Measurements from ENCODE around the gene NCOA3.
"Not testable (repeated sequence)": the region's sequence is repeated elsewhere in the genome, so short reads cannot be mapped to it uniquely, and the experiment has no call there.

The NCOA3 gene

DNA sequence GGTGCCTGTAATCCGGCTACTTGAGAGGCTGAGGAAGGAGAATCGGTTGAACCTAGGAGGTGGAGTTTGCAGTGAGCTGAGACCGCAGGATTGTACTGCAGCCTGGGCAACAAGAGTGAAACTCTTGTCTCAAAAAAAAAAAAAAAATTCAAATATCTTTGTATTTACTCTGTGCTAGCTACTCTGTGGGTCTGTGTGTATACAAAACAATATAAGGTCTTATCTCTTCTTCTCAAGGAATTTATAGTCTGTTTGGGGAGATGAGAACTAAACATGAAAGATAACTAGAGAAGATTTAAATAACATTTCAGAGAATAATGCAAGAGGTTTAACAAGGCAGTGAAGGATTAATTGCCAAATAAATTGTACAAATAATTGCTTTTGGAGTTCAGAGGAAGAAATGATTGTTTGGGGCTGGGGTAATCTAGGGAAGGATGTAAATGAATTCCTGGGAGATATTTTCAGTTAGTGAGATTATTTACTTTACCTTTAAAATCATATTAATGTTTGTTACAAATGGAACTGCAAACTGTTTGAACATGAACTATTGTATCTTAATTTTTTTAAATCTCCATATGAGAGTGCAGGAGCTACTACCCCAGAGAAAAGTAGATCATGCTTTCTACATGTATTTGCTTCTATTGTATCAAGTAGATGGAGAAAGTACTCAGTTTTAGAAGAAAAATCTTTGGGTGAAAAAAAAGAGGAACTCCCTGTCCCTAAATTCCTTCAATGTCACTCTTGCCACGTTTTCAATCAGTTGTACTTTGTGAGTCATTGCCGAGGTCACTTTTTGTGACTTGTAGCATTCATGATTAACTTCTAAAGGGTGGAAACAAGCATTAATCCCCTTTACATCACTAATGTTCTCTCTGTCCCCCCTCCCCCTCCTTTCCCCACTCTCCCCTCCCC is 39.0 kb downstream of the NCOA3 start:
- no peak for DNase-seq

DNA sequence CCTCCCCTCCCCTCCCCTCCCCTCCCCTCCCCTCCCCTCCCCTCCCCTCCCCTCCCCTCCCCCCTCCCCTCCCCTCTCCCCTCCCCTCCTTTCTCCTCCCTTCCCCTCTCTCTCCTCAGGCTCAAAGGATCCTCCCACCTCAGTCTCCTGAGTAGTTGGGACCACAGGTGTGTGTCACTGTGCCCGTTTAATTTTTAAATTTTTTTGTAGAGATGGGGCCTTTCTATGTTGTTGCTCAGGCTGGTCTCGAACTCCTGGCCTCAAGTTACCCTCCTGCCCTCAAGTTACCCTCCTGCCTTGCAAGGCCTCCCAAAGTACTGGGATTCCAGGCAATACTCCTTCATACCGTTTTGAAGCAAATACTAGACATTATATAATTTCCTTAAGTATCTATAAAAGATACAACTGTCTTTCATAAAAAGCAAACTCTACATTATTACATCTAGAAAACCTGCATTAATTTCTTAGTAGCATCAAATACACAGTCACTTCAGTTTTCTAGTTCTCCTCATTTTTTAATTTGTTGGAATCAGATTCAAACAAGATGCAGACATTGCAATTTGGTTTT is 39.8 kb downstream of the NCOA3 start:
- DNase-seq = no peak

GRCh38 chr20:47543006-47543431 is 41.3 kb downstream of the NCOA3 start:
- DNase-seq = no peak

- DNase-seq = no peak
Observed at GRCh38 chr20:47544240-47544639, 42.6 kb downstream of the NCOA3 start.

DNA sequence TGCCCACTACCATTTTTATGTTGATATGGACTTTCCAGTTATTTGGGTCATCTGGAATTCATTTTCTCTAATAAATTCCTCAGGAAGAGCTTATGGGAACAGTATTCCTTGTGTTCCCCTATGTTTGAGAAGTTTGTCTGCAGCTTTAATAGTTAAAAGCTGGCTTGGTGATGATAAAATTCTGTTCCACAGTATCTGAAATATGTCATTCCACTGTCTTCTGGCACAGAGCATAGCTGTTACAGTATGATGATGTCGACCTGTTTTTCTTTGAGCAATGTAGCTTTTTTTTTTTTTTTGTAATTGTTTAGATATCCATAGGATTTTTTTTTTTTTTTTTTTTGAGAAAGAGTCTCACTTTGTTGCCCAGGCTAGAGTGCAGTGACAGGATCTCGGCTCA is 43.2 kb downstream of the NCOA3 start:
- no peak for DNase-seq

DNA sequence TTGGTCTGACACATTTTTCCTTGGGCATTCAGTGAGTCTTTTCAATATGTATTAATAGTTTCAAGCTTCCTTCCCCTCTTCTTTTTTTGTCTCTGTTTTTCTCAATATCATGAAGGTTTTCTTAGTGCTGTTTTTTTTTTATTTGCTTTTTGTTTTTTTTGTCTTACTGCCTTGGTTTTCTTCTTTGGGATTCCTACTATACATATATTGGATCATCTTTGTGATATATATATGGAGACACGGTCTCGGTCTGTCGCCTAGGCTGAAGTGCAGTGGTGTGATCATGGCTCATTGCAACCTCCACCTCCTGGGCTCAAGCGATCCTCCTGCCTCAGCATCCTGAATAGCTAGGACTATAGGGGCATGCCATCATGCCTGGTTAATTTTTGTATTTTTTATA is 43.8 kb downstream of the NCOA3 start:
- no peak for DNase-seq

DNA sequence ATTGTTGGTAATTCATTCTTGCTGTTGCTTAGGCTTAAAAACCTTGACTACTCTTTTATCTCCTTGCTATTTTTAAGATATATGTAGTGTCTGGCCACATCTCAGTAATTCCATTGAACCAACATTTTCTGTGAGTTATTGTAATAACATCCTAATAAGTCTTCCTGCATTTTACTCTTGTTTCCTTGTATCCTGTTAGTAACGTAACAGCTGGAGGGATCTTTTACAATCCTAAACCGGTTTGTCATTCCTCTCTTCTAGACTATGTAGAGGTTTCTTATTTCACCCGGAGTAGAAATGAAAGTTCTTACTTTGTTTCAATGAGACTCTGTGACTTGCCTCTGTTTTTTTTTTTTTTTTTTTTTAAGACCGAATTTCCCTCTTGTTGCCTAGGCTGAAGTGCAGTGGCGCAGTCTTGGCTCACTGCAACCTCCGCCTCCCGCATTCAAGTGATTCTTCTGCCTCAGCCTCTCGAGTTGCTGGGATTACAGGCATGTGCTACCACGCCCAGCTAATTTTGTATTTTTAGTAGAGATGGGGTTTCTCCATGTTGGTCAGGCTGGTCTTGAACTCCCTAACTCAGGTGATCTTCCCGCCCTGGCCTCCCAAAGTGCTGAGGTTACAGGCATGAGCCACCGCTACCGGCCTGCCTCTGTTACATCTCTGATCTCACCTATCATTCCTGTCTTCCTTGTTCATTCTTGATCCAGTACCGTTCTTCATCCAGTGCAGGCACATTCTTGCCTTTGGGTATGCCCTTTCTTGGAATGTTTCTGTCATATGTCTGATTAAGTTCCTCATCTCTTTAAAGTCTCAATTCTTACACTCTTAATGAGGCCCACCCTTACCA is 44.7 kb downstream of the NCOA3 start:
- no peak for DNase-seq

DNA sequence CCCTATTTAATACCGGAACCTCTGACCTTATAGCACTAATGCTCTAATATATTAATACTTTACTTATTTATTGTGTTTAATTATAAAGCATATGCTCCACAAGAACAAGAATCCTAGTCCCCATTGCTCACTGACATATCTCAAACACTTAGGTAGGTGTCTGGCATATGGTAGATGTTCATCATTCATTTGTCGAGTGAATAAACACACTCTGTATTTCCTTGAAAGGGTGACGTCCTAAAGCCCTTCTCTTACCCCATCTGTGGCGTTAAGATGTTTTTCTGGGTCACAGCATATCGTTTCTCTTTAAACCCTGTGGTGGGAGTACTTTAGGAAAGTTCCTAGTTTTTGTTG is 45.3 kb downstream of the NCOA3 start:
- DNase-seq = no peak

DNA sequence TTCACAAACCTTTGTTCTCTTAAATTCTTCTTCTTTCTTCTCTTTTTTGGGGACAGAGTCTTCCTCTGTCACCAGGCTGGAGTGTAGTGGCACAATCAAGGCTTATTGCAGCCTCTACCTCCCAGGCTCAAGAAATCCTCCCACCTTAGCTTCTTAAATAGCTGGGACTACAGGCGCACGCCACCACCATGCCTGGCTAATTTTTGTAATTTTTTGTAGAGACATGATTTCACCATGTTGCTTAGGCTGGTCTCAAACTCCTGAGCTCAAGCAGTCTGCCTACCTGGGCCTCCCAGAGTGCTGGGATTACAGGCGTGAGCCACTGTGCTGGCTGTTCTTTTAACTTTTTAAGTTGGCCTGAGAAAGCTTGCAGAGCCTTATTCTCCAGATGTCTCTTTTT is 48.0 kb downstream of the NCOA3 start:
- DNase-seq = no peak

DNA sequence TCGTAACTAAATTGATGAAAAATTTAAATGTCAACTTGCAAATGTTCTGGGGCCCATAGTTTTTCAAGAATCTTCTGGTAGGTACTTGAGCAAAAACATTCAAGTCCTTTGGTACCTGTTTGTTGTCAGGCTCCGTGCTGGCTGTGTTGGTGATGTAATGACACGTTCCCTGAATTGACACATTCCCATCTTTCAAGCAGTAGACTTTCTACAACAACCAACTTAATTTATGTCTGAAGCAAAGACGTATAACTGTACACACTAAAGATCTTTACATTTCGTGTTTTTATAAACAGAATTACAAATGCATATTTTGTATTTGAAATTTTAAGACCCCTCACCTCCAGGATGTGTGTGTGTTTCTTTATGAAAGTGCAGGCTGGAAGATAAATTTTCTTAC is 49.5 kb downstream of the NCOA3 start:
- no peak for DNase-seq

DNA sequence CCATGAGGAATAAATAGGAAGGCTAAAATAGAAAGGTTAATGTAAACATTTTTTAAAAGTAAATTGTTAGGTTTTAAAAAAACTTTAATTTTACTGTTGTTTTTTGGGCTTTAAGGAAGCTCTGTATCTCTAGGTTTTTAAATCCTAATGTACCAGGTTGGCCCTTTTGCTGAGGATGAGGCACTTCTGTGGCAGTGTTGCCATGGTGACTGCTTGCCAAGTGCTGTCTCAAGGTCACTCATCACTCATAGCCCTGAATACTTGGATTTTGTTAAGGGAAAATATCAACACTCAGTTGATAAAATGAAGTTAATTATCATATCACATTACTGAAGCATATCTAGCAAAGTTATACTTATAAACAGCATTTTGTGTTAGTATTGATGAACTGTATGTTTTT is 50.2 kb downstream of the NCOA3 start:
- DNase-seq = no peak

- DNase-seq = no peak
Observed at GRCh38 chr20:47552996-47553395, 51.3 kb downstream of the NCOA3 start.

DNA sequence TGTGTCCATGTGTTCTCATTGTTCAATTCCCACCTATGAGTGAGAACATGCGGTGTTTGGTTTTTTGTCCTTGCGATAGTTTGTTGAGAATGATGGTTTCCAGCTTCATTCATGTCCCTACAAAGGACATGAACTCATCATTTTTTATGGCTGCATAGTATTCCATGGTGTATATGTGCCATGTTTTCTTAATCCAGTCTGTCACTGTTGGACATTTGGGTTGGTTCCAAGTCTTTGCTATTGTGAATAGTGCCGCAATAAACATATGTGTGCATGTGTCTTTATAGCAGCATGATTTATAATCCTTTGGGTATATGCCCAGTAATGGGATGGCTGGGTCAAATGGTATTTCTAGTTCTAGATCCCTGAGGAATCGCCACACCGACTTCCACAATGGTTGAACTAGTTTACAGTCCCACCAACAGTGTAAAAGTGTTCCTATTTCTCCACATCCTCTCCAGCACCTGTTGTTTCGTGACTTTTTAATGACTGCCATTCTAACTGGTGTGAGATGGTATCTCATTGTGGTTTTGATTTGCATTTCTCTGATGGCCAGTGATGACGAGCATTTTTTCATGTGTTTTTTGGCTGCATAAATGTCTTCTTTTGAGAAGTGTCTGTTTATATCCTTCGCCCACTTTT is 52.0 kb downstream of the NCOA3 start:
- not testable (repeated sequence) for DNase-seq

DNA sequence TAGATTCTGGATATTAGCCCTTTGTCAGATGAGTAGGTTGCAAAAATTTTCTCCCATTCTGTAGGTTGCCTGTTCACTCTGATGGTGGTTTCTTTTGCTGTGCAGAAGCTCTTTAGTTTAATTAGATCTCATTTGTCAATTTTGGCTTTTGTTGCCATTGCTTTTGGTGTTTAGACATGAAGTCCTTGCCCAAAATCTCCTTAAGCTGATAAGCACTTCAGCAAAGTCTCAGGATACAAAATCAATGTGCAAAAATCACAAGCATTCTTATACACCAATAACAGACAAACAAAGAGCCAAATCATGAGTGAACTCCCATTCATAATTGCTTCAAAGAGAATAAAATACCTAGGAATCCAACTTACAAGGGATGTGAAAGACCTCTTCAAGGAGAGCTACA is 52.6 kb downstream of the NCOA3 start:
- not testable (repeated sequence) for DNase-seq

- no peak for DNase-seq
Observed at GRCh38 chr20:47557218-47557617, 55.5 kb downstream of the NCOA3 start.

- DNase-seq = no peak
Observed at GRCh38 chr20:47557791-47558190, 56.1 kb downstream of the NCOA3 start.

DNA sequence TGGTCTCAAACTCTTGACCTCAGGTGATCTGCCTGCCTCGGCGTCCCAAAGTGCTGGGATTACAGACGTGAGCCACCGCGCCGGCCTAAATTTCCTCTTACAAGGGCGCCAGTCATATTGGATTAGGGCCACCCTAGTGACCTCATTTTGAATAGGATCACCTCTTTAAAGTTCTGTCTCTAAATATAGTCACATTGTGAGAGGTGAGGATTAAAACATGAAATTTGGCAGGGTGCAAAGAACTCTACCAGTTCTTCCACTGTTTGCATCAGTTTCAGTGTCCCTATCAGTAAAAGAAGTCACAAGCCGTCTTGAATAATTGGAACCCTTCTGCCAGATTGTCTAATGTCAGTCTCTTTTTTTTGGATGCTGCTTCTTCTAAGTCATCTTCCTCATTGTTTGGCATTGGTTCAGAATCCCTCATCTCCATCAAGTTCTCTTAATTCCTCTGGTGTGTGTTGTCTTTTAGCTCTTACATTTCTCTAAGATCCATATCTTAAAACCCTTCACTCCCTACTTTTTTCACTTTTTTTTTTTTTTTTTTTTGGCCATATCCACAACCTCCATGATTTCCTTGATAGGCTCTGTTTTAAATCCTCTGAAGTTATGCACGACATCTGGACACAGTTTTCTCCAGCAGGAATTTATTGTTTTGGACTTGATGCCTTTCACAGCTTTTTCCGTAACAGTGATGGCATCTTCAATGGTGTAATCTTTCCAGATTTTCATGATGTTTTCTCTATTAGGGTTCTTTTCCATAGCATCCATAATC is 56.8 kb downstream of the NCOA3 start:
- DNase-seq = no peak

DNA sequence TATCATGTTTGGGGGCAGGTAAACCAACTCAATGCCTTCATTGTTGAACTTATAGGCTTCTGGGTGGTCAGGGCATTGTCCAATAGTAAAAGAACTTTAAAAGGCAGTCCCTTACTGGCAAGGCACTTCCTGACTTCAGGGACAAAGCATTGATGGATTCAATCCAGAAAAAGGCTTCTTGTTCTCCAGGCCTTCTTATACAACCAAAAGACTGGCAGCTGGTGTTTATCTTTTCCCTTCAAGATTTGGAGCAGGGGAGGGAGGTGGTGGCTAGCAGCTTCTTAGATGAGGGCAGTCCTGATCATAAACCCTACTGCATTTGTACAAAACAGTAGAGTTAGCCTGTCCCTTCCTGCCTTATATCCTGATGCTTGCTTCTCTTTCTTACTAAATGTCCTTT is 57.5 kb downstream of the NCOA3 start:
- DNase-seq = no peak

GRCh38 chr20:47561180-47561579 is 59.5 kb downstream of the NCOA3 start:
- no peak for DNase-seq

- no peak for DNase-seq
Observed at GRCh38 chr20:47561603-47562583, 60.2 kb downstream of the NCOA3 start.

GRCh38 chr20:47566269-47566668 is 64.6 kb downstream of the NCOA3 start:
- DNase-seq = no peak
